Ishikawa (cell line): ENCODE results near the gene MAP3K13.

ENCODE experiments used
- CEBPB ChIP-seq: IDR thresholded peaks from 2 replicates; pipeline ENCODE4 v1.6.1; 2012
- CREB1 ChIP-seq: IDR thresholded peaks from 2 replicates; pipeline ENCODE4 v1.6.1; 2012; ENCODE audit warnings: low read depth
- EGR1 ChIP-seq: IDR thresholded peaks from 2 replicates; pipeline ENCODE4 v1.6.1; 2012
- EP300 ChIP-seq: IDR thresholded peaks from 2 replicates; pipeline ENCODE4 v1.6.1; 2012; ENCODE audit warnings: borderline replicate concordance
- FOXM1 ChIP-seq: IDR thresholded peaks from 2 replicates; pipeline ENCODE4 v1.6.1; 2012; ENCODE audit warnings: low read depth, borderline replicate concordance
- NFIC ChIP-seq: IDR thresholded peaks from 2 replicates; pipeline ENCODE4 v1.6.1; 2012
- RAD21 ChIP-seq: IDR thresholded peaks from 2 replicates; pipeline ENCODE4 v1.6.1; 2012; ENCODE audit warnings: low read depth
- TAF1 ChIP-seq: IDR thresholded peaks from 2 replicates; pipeline ENCODE4 v1.6.1; 2012; ENCODE audit warnings: low read depth, mild to moderate bottlenecking
- TCF12 ChIP-seq: IDR thresholded peaks from 2 replicates; pipeline ENCODE4 v1.6.1; 2012; ENCODE audit warnings: low read depth
- TEAD4 ChIP-seq: IDR thresholded peaks from 2 replicates; pipeline ENCODE4 v1.6.1; 2012
- YY1 ChIP-seq: IDR thresholded peaks from 2 replicates; pipeline ENCODE4 v1.6.1; 2012; ENCODE audit warnings: low read depth
- ZBTB7A ChIP-seq: IDR thresholded peaks from 2 replicates; pipeline ENCODE4 v1.6.1; 2012; ENCODE audit warnings: low read depth
- TF ChIP-seq, protein P1 (sequence below): IDR thresholded peaks from 2 replicates; pipeline ENCODE4 v1.6.1; 2012
- TF ChIP-seq, protein P2 (sequence below): IDR thresholded peaks from 2 replicates; pipeline ENCODE4 v1.6.1; 2012; ENCODE audit warnings: low read depth, mild to moderate bottlenecking
- TF ChIP-seq, protein P3 (sequence below): IDR thresholded peaks from 2 replicates; pipeline ENCODE4 v1.6.1; 2012

Gene MAP3K13

DNA sequence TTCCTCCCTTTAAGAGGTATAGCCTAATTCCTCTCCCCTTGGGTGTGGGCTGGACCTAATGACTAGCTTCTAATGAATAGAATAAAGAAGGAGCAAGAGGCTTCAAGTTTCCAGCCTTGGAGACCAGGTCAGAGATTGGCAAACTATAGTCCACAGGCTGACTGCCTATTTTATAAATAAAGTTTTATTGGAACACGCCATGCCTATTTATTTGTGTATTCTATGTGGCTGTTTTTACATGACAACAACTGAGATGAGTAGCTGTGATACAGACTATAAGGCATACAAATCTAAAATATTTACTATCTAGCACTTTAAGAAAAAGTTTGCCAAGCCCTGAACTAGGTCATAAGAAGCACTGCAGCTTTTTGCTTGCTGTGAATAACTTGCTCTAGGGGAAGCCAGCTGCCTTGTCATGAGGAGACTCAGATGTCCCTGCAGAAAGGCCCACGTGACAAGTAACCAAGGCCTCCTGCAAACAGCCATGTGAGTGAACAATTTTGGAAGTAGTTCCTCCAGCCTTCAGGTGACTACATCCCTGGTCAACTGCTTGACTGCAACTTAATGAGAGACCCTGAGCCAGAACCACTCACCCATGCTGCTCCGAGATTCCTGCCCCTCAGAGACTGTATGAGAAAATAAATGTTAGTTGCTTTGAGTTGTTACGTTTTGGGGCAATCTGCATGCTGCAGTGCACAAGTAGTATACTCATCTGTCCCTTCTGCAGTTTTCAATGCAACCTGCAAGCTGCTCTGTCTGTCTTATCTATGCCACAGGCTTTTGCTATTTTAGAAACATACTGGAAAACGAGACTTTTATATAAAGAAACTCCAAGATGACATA is 21.1 kb upstream of the MAP3K13 start:
- TF ChIP-seq, protein P1, sequence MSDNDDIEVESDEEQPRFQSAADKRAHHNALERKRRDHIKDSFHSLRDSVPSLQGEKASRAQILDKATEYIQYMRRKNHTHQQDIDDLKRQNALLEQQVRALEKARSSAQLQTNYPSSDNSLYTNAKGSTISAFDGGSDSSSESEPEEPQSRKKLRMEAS: no peak
- no peak for TF ChIP-seq NFIC
- no peak for TF ChIP-seq YY1
- no peak for TF ChIP-seq ZBTB7A
- TF ChIP-seq RAD21: no peak
- no peak for TF ChIP-seq EGR1
- TF ChIP-seq CEBPB: no peak

DNA sequence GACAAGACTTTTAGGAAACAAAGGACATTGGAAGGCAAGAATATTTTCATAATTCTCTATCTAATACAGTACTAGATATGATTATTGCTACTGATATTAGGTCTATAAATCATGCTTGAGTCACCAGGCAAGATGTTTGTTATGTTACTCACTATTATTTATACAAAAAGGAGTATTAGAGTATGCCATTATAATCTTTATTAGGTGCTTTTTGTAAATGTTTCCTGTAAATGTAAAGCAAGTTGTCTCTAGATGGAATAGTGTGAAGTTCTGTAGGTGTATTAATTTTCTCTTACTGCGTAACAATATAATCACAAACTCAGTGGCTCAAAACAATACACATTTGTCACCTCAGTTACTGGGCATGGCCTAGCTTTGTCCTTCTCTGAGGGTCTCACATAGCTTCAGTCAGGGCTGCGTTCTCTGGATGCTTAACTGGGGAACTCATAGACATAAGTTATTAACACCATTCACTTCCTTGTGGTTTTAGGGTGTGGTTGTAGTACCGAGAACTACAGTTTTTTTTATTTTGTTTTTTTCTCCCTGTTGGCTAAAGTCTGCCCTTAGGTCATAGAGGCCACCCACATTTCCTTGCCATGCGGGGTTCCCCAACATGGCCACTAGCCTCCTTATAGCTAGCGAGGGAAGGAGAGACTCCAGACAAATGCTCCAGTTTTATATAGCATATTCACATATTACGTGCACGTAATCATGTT is 20.3 kb upstream of the MAP3K13 start:
- TF ChIP-seq EP300 (no peak), EGR1 (no peak)

DNA sequence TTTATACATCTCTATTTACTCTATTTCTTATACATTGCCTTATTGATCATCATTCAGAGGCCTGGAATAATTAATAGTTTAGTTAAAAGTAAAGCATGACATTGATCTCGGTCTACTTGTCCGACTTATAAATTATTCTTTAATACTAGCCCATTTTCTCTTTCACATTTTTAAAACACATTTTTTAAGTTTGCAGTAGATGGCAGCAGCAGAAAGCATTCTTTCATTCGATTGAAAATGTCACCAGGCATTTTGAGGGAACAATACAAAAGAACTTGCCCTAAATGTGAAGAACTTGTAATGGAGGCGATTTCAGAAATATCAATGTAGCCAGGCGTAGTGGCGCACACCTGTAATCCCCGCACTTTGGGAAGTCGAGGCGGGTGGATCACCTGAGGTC is 15.5 kb upstream of the MAP3K13 start:
- TF ChIP-seq TEAD4 (no peak), CREB1 (no peak), RAD21 (no peak), TCF12 (no peak), EP300 (no peak), ZBTB7A (no peak), CEBPB (no peak), FOXM1 (no peak), TAF1 (no peak), YY1 (no peak)
- TF ChIP-seq, protein P2, sequence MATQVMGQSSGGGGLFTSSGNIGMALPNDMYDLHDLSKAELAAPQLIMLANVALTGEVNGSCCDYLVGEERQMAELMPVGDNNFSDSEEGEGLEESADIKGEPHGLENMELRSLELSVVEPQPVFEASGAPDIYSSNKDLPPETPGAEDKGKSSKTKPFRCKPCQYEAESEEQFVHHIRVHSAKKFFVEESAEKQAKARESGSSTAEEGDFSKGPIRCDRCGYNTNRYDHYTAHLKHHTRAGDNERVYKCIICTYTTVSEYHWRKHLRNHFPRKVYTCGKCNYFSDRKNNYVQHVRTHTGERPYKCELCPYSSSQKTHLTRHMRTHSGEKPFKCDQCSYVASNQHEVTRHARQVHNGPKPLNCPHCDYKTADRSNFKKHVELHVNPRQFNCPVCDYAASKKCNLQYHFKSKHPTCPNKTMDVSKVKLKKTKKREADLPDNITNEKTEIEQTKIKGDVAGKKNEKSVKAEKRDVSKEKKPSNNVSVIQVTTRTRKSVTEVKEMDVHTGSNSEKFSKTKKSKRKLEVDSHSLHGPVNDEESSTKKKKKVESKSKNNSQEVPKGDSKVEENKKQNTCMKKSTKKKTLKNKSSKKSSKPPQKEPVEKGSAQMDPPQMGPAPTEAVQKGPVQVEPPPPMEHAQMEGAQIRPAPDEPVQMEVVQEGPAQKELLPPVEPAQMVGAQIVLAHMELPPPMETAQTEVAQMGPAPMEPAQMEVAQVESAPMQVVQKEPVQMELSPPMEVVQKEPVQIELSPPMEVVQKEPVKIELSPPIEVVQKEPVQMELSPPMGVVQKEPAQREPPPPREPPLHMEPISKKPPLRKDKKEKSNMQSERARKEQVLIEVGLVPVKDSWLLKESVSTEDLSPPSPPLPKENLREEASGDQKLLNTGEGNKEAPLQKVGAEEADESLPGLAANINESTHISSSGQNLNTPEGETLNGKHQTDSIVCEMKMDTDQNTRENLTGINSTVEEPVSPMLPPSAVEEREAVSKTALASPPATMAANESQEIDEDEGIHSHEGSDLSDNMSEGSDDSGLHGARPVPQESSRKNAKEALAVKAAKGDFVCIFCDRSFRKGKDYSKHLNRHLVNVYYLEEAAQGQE: no peak
- TF ChIP-seq, protein P3, sequence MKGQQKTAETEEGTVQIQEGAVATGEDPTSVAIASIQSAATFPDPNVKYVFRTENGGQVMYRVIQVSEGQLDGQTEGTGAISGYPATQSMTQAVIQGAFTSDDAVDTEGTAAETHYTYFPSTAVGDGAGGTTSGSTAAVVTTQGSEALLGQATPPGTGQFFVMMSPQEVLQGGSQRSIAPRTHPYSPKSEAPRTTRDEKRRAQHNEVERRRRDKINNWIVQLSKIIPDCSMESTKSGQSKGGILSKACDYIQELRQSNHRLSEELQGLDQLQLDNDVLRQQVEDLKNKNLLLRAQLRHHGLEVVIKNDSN: no peak

DNA sequence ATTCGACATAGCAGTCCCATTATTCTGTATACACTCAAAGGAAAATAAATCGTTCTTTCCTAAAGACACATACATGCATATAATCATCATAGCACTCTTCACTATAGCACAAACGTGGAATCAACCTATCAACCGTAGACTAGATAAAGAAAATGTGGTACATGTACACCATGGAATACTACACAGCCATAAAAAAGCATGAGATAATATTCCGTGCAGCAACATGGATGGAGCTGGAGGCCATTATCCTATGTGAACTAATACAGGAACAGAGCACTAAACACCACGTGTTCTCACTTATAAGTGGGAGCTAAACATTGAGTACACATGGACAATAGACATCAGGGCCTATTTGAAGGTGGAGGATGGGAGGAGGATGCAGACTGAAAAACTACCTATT is 12.1 kb upstream of the MAP3K13 start:
- TF ChIP-seq TAF1: no peak
- TF ChIP-seq NFIC: no peak
- no peak for TF ChIP-seq CREB1
- TF ChIP-seq TCF12: no peak
- TF ChIP-seq FOXM1: no peak
- TF ChIP-seq EP300: no peak
- no peak for TF ChIP-seq TEAD4
- TF ChIP-seq EGR1: no peak
- no peak for TF ChIP-seq CEBPB
- no peak for TF ChIP-seq YY1
- TF ChIP-seq RAD21: no peak
- TF ChIP-seq, protein P2: no peak
- TF ChIP-seq, protein P3: no peak
- TF ChIP-seq ZBTB7A: no peak
- TF ChIP-seq, protein P1: no peak

DNA sequence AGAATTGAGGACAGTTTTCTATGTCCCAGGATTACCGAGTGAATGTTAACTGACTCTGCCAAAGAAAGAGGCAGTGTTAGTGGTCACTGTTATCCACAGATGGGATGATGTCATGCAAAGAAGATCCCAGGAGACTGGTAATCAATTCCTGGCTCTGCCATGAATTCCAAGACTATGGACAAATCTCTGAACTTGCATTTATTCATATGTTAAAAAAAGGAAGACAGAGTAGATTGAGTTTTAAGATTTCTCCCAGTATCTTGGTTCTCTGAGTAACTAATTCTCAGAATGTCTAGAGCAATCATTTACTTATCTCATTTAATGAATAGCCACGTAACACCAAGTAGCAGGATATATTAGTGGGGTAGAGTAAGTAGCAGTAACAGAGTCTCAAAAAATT is 11.5 kb upstream of the MAP3K13 start:
- TF ChIP-seq CREB1 (no peak), ZBTB7A (no peak), EGR1 (no peak), EP300 (no peak), NFIC (no peak), TAF1 (no peak), RAD21 (no peak), TCF12 (no peak), CEBPB (no peak), TEAD4 (no peak), YY1 (no peak), FOXM1 (no peak)
- TF ChIP-seq, protein P1: no peak
- TF ChIP-seq, protein P2: no peak
- TF ChIP-seq, protein P3: no peak
